Activated naive CD4-positive, alpha-beta T cell treated with Interleukin-2 at 50 U/mL for 16 hours (primary cell): ENCODE results near the gene IFNLR1.

Source experiments
- DNase-seq: peaks from one replicate; pipeline ENCODE4 v3.0.0-alpha.2; 2020

IFNLR1 gene

DNA sequence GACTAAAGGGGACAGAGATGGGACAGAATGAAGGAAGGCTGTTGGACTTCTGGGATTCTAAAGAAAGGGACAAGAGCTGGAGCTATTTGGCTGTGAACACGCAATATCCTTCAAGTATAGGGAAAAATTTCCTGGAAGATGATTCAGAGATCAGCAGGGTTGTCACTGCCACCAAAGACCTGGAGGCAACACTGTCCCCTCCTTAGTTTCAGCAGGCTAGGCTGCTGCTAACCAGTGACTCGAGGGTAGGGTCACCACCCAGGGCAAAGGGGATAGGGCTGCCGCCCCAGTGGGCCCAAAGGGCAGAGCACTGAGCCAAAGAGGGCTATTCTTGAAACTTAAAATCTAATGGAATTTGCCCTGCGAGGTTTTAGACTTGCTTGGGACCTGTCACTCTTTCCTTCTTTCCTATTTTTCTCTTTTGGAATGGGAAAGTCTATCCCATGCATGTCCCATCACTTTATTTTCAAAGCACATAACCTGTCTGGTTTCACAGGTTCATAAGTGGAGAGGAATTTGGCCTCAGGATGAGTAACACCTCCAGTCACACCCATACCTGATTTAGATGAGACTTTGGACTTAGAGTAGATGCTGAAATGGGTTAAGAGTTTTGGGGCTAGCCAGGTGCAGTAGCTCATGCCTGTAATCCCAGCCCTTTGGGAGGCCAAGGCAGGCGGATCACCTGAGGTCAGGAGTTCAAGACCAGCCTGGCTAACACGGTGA lies 11.9 kb downstream of the IFNLR1 start:
- DNase-seq: no peak

DNA sequence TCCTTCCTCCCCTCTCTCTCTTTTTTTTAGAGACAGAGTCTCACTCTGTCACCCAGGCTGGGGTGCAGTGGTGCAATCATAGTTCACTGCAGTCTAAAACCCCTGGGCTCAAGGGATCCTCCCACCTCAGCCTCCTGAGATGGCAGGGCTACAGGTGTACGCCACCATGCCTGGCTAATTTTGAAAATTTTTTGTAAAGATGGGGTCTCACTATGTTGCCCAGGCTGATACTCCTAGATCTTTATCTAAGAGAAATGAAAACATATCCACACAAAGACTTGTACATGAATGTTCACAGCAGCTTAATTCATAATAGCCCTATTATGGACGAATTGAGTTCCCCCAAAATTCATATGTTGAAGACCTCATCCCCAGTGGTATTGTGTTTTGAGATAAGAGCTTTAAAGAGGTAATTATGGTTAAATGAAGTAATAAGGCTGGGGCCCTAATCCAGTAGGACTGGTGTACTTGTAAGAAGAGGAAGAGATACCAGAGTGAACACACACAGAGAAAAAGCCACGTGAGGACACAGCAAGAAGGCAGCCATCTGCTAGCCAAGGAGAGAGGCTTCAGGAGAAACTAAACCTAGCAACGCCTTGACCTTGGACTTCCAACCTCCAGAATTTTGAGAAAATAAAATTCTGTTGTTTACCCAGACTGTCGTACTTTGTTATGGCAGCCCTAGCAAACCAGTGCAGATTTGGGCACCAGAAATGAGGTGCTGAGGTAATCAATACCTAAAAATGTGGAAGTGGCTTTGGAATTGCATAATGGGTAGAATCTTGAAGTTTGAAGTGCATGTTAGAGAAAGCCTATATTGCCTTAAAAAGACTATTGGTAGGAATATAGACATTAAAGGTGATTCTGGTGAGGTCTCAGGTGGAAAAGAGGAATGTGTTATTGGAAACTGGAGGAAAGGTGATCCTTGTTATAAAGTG lies 13.2 kb downstream of the IFNLR1 start:
- DNase-seq: no peak

DNA sequence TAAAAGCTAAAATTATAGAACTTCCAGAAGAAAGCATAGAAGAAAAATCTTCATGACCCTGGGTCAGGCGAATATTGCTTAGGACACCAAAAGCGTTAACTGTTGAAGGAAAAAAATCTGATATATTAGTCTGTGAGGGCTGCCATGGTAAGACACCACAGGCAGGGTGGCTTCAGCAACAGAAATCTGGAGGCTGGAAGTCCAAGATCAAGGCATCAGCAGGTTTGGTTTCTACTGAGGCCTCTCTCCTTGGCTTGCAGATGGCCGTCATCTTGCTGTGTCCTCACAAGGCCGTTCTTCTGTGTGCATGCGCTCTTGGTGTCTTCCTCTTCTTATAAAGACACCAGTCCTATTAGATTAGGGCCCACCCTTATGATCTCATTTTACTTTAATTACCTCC lies 14.5 kb downstream of the IFNLR1 start:
- DNase-seq: no peak

DNA sequence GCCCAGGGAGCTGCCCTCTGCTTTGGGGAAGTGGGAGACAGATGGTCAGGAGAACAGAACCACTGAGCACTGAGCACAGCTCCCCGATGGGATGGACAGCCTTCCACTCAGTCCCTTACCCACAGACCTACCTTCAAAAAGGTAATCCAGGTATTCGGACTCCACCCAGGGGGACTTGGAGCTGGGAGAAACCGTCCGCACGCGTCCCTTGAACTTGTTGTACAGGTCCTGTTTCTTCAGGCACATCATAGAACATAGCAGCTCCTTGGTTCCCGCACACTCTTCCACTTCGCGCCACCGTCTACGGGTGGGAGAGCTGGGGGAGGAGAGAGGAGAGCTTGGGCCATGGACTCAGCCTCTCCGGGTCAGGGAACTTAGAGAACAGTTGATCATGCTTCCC lies 17.8 kb downstream of the IFNLR1 start:
- no peak for DNase-seq

DNA sequence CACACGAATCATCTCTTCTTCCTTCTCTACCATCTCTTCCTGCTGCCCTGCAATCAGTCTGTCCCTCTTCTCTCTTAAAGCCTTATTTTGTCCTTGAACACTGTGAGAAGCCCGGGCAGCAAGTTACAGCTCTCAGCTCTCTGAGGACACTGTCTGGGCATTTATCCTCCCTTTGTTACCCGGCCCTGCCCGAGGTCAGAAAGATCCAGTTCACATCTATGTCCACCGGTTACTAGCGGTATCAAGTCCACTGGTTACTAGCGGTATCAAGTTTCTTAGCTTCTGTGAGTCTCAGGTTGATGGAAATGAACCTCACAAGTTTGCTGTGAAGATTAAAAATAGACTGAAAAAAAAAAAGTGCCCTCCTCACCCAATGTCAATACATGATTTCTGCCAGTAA lies 18.8 kb downstream of the IFNLR1 start:
- no peak for DNase-seq

DNA sequence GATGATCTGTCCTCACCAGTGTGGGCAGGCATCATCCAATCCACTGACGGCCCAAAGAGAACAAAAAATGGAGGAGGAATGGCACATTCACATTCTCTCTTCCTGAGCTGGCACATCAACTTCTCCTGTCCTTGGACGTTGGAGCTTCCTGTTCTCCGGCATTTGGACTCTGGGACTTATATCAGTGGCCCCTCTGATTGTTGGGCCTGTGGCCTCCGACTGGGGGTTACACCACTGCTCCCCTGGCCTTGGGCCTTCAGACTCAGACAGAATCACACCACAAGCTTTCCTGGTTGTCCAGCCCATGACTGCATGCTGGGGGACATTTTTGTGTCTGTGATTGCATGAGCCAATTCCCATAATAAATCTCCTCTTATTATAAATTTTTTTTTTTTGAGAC lies 20.1 kb downstream of the IFNLR1 start:
- DNase-seq: no peak

DNA sequence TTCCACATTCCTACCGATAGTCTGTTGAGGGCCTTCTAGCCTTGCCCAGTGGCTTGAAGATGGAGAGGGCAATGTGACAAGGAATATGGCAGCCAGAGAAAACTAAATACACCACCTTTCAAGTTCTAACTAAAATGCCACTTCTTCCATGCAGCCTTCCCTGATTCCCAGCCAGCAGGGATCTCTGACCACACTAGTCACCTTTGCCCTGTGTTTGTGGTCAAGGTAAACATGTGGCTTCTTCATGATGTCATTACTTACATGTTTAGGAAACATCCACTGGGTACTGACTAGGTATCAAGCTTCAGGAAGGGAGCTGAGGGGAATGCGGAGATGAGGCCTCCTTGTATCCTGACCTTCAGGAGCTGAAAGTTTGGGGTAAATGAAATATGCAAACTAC lies 21.6 kb downstream of the IFNLR1 start:
- DNase-seq: no peak

DNA sequence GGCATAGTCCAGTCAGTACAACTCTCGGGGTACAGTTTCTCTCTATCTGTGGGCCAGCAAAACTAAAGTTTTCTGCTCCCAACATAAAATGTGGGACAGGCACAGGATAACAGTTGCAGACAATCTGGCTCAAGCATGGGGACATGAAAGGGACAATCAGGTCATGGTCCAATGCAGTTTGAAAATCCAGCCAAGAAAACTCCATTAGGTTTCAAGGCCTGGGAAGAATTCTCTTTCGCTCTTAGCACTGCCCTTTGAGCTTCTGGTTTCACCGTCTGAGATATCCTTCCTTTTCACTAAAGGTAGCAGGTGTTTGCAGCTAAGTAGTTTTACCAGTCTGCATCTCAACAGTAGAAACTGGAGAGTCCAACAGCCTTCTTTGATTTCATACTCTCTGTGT lies 23.1 kb downstream of the IFNLR1 start:
- DNase-seq: no peak

DNA sequence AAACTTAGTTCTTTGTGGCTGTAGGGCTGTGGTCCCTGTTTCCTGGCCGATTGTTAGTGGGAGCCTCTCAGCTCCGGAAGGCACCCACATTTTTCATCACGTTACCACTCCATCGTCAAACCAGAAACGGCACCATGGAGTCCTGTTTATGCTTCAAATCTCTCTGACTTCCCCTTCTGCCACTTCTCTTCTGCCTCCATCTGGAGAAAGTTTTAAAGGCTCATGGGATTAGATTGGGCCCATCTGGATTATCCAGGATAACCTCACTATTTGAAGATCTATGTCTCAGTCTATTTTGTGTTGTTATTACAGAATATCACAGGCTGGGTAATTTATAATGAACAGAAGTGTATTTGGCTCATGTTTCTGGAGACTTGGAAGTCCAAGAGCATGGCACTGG lies 24.9 kb downstream of the IFNLR1 start:
- no peak for DNase-seq

DNA sequence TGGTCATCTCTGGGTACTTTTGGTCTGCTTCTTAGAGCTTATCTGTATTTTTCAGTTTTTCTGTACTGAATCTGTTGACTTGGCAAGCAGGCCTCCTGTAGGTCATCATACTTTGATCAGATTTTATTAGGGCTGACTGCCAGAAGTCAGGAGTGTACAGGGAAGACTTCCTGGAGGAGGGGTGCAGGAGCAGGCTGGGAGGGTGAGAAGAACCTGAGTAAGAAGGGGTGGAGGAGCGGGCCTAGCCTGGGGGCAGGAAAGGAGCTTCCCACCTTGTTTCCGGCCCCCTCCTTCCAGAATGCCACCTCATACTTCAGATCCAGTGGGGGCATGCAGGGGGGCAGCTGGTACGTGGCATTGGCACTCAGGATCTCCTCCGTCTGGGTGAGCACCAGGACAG lies 25.8 kb downstream of the IFNLR1 start:
- DNase-seq: no peak

DNA sequence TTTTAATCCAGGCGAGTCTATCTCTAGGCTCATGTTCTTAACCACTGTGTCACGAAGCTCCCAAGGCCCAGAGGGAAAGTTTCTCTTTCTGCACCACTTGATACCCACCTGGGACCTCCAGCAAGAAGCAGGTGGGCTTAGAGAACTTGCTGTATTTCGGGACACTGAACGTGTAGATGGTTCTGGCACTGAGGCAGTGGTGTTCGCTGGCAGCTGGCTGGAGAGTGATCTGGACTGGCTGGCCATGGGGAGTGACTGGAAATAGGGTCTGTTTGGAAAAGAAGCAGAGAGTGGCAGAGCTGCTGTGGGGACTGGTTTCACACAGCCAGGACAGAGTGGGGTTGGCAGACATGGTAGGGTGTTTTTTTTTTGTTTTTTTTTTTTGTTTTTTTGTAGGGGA lies 27.7 kb downstream of the IFNLR1 start:
- no peak for DNase-seq

DNA sequence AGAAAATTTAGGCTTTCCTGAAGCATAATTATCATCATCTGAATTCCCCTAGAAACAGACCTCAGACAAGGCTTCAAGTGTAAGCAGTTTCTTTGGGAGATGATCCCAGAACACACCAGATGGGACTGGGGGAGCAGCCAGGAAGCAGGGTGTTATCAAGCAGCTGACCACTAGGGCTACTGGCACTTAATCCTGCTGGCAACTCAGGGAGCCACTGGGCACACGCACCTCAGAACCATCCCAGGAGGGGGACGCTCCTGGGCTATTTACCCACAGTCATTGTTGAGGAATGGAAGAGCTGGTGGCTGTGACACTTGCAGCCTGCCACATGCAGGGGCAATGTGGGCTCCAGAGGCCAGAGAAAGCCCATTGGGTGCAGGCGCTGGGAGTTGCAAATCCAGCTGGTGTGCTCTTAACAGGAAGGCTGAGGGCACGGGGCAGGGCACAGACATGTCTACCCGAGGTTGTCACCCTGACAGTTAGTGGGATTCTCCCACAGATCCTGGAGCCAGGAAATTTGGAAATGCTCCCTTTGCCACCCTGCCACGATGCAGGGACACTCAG lies 29.1 kb downstream of the IFNLR1 start:
- no peak for DNase-seq

DNA sequence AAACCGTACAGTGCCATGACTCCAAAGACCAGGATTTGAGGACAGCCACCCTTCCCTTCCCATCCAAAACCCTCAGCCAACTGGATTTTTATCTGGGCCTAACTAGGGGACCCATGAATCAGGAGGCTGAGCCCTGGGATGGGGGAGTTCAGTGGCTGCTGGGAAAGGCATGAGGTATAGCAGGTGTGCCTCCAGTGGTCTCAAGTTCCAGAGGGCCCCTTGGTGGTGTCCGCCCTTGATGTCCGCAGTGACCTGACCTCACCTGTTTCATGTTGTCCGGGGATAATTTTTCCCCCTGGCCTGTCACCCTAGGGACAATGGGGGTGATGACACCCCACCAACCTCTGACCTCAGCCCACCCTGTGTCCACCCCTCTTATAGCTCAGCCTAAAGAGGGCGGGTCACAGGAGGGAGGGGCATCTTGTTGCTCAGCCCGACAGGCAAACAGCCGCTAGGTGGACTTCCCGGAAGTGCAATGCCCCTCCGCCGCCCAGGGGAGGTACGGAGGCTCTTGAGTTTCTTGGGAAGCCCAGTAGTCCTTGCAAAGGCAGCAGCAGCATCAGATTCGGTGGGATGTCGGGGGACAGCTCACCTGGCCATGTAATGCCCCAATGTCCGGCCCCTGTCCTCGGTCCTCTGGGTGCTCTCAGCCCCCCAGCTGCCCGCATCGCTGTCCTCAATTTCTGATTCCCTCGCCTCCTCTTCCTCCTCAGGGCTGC lies 30.4 kb downstream of the IFNLR1 start:
- no peak for DNase-seq

DNA sequence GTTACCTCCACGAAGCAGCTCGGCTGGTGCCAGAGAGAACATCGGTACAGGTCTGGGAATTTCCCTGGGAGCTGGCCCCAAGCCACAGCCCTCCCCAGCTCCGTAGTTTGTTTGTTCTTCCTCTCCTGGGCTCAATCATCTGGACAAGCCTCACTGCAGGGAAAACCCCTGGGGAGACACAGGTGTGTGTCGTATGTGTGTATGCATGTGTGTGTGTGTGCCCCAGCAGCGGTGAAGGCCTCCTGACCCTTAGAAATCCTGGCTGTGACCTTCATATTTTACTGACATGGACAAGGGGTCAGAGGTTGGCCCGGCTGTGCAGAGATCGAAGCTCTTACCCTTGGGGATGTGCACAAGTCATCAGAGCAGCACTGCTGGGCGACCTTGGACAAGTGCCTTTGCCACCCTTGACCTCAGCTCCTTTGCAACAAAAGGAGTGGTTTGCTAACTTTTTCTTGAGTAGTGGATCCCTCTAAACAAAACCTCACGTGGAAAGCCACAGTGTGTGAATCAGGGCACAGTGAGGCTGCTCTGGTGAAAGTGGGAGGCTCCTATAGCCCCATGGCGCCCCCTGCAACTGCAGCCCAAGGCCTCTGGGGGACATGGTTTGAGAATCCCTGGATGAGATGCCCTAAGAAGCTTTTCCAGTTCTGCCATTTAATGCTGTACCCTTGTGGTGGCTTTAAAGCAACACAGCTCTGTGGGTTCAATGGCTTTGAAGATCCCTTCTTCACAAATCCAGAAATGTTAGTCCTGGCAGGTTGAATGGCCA lies 31.9 kb downstream of the IFNLR1 start:
- no peak for DNase-seq

DNA sequence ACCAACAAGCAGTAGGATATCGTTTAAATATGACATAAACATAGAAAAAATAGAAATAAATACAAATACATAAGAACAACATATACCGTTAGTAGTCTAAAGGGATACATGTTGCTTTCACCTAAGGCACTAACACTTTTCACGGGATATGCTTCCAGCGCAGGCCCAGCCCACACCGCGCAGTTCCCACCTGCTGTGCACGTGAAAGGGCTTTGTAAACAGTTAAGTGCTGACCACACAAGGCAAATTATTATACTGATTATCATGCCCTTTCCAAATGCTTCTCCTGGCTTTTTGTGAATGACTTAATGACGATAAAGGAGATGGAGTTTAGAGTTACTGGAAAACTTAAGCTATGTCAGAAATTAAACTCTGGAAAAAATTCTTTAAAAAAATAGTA lies 32.9 kb downstream of the IFNLR1 start:
- no peak for DNase-seq

DNA sequence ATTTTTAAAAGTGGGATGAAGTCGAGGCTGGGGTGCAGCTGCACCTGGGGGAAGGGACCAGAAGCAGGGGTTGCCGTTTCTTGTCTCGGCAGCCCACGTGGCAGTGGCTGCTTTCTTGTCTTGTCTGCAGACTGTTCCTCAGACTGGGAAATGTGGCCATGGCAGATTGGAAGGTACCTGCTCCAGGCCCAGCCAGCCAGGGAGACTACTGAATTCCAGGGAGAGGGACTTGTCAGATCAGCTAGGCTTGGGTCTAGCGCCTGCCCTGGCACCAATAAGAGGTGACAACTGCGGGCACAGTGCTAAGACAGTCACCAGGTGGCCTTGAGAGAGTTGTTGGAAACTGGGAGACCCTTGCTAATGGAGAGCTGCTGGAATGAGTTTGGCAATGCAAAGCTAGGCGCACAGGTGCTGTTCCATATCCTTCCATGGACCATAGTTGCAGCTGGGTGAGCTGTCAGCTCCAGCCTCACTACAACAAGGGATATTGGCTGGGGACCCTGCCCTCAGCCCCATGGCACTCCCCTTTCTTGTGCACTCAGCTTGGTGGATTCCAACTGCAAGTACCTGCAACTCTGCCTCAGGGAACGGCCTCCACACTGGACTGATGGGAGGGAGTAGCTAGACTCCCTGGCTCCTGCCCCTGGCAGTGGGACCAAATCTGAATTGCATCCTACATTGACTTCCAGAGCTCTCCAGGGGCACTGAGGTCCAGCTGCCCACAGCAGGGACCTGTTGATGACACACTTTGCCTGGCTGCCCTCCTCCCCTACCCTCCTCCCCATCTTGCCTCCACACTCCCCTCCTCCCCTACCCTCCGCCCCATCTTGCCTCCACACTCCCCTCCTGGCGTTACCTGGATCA lies 34.2 kb downstream of the IFNLR1 start:
- DNase-seq: no peak

DNA sequence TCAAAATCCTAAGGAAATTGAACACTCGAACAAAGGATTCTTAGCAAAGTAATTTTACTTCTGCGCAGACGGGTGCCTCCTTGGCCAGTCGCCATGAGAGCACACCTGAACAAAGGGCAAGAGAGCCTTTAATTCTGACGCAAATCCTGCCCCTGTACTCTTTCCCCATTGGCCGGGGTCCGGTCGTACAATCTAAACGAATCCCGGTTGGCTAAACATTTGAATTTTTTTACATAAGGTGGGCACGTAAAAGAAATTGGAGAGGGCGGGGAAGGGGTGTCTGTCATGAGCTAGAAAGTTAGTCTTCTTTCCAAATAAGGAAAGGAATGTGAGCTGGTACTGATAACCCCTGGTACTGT lies 35.9 kb downstream of the IFNLR1 start:
- DNase-seq: no peak

DNA sequence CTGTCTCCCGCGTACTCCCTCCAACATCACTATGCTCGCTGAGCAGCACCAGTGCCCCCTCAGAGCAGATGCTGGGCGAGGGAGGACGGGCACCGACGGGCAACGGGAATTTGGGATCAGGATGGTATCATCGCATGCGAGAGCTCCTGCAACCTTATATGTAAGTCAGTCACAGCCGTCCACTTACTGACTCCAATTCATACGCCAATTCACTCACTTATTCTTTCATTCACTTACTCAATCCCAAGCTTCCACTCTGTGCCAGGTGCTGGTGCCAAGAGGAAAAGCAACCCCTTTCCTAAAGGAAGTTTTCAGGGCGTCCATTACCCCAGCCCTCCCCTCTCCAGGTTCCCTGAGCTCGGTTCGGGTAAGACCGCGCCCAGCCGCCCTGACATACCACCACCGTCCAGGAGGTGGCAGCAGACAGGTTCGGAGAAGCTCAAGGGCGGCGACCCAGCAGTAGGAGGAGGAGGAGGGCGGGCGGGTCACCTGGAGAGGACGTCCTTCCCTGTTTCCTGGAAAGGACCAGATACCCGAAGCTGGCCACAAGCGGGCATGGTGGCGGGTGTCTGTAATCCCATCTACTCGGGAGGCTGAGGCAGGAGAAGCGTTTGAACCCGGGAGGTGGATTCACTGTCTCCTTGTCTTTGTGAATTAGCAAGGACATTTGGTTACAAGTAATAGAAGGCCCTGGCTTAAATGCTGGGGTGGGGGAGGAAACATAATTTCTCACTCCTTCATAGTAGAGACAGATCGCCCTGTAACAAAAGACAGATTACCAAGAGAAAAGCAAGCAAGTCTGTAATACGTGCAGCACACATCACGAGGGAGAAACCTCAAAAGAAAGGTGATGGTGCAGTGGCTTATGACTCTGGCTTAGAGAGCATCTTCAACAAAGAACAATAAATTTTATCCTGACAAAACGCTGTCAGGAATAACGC lies 36.6 kb downstream of the IFNLR1 start:
- DNase-seq: peak; percentile 91

DNA sequence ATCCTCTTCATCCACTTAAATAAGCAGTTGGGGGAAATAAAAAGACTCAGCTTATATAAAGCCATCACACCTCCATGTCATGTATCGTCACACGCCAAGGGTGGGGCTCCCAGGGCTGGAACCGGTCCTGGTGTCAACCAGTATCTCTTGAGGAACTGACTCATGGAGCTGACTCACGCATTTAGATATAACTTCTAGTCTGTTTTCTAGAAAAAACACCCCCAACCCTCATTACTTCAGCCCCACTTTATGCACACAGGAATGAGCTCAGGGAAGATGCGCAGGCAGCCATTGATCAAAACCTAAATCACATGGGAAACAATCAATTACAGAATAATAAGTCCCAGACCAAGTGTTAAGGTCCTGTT lies 37.2 kb downstream of the IFNLR1 start:
- DNase-seq: peak; percentile 61

DNA sequence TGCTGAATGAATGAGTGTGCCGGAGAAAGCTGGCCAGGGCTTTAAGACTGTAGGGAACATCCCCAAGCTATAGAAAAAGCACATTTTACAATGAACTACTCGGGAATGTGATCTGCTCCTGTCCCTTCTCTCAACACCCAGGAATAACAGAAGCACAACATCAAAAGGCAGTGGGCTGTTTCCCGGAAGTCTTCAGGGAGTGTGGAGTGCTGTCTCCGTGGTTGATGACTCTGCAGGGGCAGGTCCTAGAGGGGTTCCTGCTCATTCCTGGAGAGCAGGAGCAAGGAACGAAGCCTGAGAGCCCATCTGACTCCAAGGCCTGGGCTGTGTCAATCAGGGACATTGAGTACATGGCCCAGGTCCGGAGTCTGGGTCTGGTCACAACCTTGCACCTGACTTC lies 39.3 kb downstream of the IFNLR1 start:
- no peak for DNase-seq

DNA sequence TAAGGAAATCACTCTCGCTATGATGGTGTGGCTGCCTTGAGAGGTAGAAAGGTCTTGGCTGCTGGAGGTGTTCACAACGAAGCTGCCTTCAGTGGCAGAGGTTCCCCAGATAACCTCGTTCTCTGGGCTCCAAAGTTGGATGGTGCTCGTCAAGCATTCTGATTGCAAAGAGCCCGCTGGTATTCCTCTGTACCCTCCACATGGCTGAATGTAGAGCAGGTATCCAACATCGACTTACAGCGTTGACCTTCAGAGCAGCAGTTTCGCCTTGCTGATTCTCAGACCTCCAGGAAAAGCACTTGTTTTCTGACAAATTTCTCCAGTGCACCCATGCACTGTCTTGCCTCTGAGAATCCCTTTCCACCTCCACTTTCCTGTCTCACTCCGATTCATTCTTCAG lies 39.9 kb downstream of the IFNLR1 start:
- no peak for DNase-seq
